ENCODE measurements around the gene SNN. TPM values are rescaled to one million over a fixed set of nuclear protein-coding genes. Genes with fewer than 3 reads are reported as not detected.

The SNN gene
- total and polyA plus RNA-seq, 10 donors = 22.3 to 59.5 (median 48.7) TPM

DNA sequence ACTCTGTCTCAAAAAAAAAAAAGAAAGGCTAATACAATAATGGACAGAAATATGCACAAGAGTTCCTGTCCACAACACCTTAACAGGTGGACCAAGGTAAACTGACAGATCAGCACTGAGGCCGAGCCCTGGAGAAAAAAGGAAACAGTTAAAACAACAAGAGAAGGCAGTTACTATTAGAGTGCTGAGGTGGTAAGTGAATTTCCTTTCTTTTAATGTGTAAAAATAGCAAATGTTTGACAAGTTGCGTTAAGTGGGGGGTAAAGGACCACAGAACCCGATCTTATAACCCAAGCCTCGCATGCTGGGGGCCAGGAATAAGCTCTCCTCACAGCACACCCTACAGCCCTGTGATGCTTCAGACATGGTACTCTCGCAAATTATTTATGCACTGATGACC is 49.6 kb downstream of the SNN start:
- Histone ChIP-seq H3K36me3 (peaks cover 0 to 89% (median 33%) of the 10 kb centered on the region in 6 donors), H3K27ac (peak overlapping the region in 1 of 8 donors; percentile 4), H3K9me3 (no peaks in the 10 kb centered on the region), H3K4me1 (peaks cover 0 to 52% (median 10%) of the 10 kb centered on the region in 6 donors), H3K4me3 (no peak overlapping the region), H3K27me3 (replicated peaks in 1 of 7) (no peaks in the 10 kb centered on the region)
- no peak for TF ChIP-seq POLR2A (IDR thresholded peaks at IDR 0.05)
- TF ChIP-seq, protein P1, sequence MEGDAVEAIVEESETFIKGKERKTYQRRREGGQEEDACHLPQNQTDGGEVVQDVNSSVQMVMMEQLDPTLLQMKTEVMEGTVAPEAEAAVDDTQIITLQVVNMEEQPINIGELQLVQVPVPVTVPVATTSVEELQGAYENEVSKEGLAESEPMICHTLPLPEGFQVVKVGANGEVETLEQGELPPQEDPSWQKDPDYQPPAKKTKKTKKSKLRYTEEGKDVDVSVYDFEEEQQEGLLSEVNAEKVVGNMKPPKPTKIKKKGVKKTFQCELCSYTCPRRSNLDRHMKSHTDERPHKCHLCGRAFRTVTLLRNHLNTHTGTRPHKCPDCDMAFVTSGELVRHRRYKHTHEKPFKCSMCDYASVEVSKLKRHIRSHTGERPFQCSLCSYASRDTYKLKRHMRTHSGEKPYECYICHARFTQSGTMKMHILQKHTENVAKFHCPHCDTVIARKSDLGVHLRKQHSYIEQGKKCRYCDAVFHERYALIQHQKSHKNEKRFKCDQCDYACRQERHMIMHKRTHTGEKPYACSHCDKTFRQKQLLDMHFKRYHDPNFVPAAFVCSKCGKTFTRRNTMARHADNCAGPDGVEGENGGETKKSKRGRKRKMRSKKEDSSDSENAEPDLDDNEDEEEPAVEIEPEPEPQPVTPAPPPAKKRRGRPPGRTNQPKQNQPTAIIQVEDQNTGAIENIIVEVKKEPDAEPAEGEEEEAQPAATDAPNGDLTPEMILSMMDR (IDR thresholded peaks at IDR 0.05 in 8 of 11, conservative IDR thresholded peaks at IDR 0.05 in 3 of 11) = no peak
- no peak for TF ChIP-seq POLR2AphosphoS5 (IDR thresholded peaks at IDR 0.05)
- DNase-seq = no peak
- WGBS, 5 donors = 36 to 67% (median 50%) methylated on average over 5 of the region's 5 CpGs
- intact Hi-C loops (cut with DNase I; ENCODE audit: low total_unique reads) = loop anchor here (10.0 kb wide), 2 partner anchors 313 to 753 kb away; no protein-coding TSS in a partner anchor

GRCh38 chr16:11719171-11719570 is 50.9 kb downstream of the SNN start:
- no peak overlapping the region for H3K27ac ChIP-seq
- DNase-seq = no peak
- no peaks in the 10 kb centered on the region for H3K27me3 ChIP-seq (replicated peaks in 1 of 7)
- no peak overlapping the region for H3K4me3 ChIP-seq
- no peak for TF ChIP-seq POLR2AphosphoS5 (IDR thresholded peaks at IDR 0.05)
- TF ChIP-seq, protein P1 (IDR thresholded peaks at IDR 0.05 in 8 of 11, conservative IDR thresholded peaks at IDR 0.05 in 3 of 11) = no peak
- TF ChIP-seq POLR2A (IDR thresholded peaks at IDR 0.05) = no peak
- H3K9me3 ChIP-seq = no peaks in the 10 kb centered on the region
- intact Hi-C loops (cut with DNase I; ENCODE audit: low total_unique reads) = loop anchor here (10.0 kb wide), 2 partner anchors 314 to 754 kb away; no protein-coding TSS in a partner anchor
- peaks cover 0 to 89% (median 36%) of the 10 kb centered on the region in 6 donors for H3K36me3 ChIP-seq
- peaks cover 0 to 55% (median 9%) of the 10 kb centered on the region in 6 donors for H3K4me1 ChIP-seq

GRCh38 chr16:11719762-11720161 is 51.5 kb downstream of the SNN start:
- no peaks in the 10 kb centered on the region for H3K27me3 ChIP-seq (replicated peaks in 1 of 7)
- TF ChIP-seq, protein P1 (IDR thresholded peaks at IDR 0.05 in 8 of 11, conservative IDR thresholded peaks at IDR 0.05 in 3 of 11) = no peak
- TF ChIP-seq POLR2A (IDR thresholded peaks at IDR 0.05) = no peak
- peak in 1 of 3 donors; percentile 5 for TF ChIP-seq POLR2AphosphoS5 (IDR thresholded peaks at IDR 0.05)
- H3K4me3 ChIP-seq = no peak overlapping the region
- peaks cover 0 to 49% (median 4%) of the 10 kb centered on the region in 6 donors for H3K4me1 ChIP-seq
- peaks cover 0 to 91% (median 42%) of the 10 kb centered on the region in 6 donors for H3K36me3 ChIP-seq
- DNase-seq = no peak
- no peak overlapping the region for H3K27ac ChIP-seq
- no peaks in the 10 kb centered on the region for H3K9me3 ChIP-seq
- intact Hi-C loops (cut with DNase I; ENCODE audit: low total_unique reads) = loop anchor here (10.0 kb wide), 2 partner anchors 315 to 755 kb away; no protein-coding TSS in a partner anchor
- 95 to 98% (median 96%) methylated on average over 4 of the region's 4 CpGs for WGBS, 5 donors

- Histone ChIP-seq H3K4me3 (no peak overlapping the region), H3K9me3 (no peaks in the 10 kb centered on the region), H3K4me1 (peaks cover 0 to 50% (median 2%) of the 10 kb centered on the region in 6 donors), H3K27me3 (replicated peaks in 1 of 7) (no peaks in the 10 kb centered on the region), H3K27ac (peak overlapping the region in 1 of 8 donors; percentile 8), H3K36me3 (peaks cover 0 to 97% (median 56%) of the 10 kb centered on the region in 6 donors)
- no peak for TF ChIP-seq POLR2AphosphoS5 (IDR thresholded peaks at IDR 0.05)
- TF ChIP-seq, protein P1 (IDR thresholded peaks at IDR 0.05 in 8 of 11, conservative IDR thresholded peaks at IDR 0.05 in 3 of 11) = no peak
- TF ChIP-seq POLR2A (IDR thresholded peaks at IDR 0.05) = no peak
- intact Hi-C loops (cut with DNase I; ENCODE audit: low total_unique reads) = no loop called here
- 72 to 88% (median 84%) methylated on average over 4 of the region's 4 CpGs for WGBS, 5 donors
- DNase-seq = no peak
Observed at GRCh38 chr16:11721781-11722467, 53.7 kb downstream of the SNN start.
